Activated CD4-positive, alpha-beta T cell treated with anti-CD3 and anti-CD28 coated beads, Interleukin-2, Interleukin-6, amounts not matched to agents 100 ng/mL and 50 ng/mL, durations not matched to agents 16 hours and 8 hours (primary cell): Measurements from ENCODE around the gene NFXL1.

Source experiments
- DNase-seq: peaks from one replicate; pipeline ENCODE4 v3.0.0-alpha.2; 2020

Gene NFXL1

GRCh38 chr4:47882228-47882627 lies 32.2 kb downstream of the NFXL1 start:
- no peak for DNase-seq

GRCh38 chr4:47879458-47879857 lies 34.9 kb downstream of the NFXL1 start:
- DNase-seq, result no peak

GRCh38 chr4:47876784-47877546 lies 37.4 kb downstream of the NFXL1 start:
- DNase-seq, result no peak

- DNase-seq, result no peak
These were observed 38.1 kb downstream of the NFXL1 start for GRCh38 chr4:47876310-47876709.

GRCh38 chr4:47873877-47874541 lies 40.4 kb downstream of the NFXL1 start:
- DNase-seq, result peak; percentile 68

- DNase-seq, result no peak
These were observed 50.9 kb downstream of the NFXL1 start for GRCh38 chr4:47863486-47863885.

GRCh38 chr4:47862297-47862696 lies 52.1 kb downstream of the NFXL1 start:
- no peak for DNase-seq

- no peak for DNase-seq
These were observed 54.1 kb downstream of the NFXL1 start for GRCh38 chr4:47860305-47860704.

GRCh38 chr4:47858006-47858405 lies 56.4 kb downstream of the NFXL1 start:
- DNase-seq, result no peak

- DNase-seq, result no peak
These were observed 57.7 kb downstream of the NFXL1 start for GRCh38 chr4:47856713-47857112.

GRCh38 chr4:47855350-47855749 lies 59.0 kb downstream of the NFXL1 start:
- DNase-seq, result no peak

GRCh38 chr4:47852136-47852535 lies 62.2 kb downstream of the NFXL1 start:
- DNase-seq, result no peak

GRCh38 chr4:47849466-47849865 lies 64.9 kb downstream of the NFXL1 start:
- DNase-seq, result no peak

- no peak for DNase-seq
These were observed 66.3 kb downstream of the NFXL1 start for GRCh38 chr4:47848041-47848440.

- DNase-seq, result no peak
These were observed 71.4 kb downstream of the NFXL1 start for GRCh38 chr4:47842985-47843384.

- DNase-seq, result no peak
These were observed 74.1 kb downstream of the NFXL1 start for GRCh38 chr4:47840291-47840690.

GRCh38 chr4:47839259-47839658 lies 75.1 kb downstream of the NFXL1 start:
- DNase-seq, result peak; percentile 74

GRCh38 chr4:47838445-47838844 lies 75.9 kb downstream of the NFXL1 start:
- DNase-seq, result no peak

- no peak for DNase-seq
These were observed 76.5 kb downstream of the NFXL1 start, which contains the start of gene CORIN for GRCh38 chr4:47837908-47838294. Gene CORIN (minus strand): TSS chr4:47838067. CDS start chr4:47837949, 118 bp downstream.

- DNase-seq, result peak; percentile 40
These were observed 77.1 kb downstream of the NFXL1 start for GRCh38 chr4:47837094-47837907.

GRCh38 chr4:47836641-47837093 lies 77.7 kb downstream of the NFXL1 start:
- DNase-seq, result peak; percentile 72

- no peak for DNase-seq
These were observed 78.9 kb downstream of the NFXL1 start for GRCh38 chr4:47835494-47835893.

GRCh38 chr4:47831026-47831679 lies 83.2 kb downstream of the NFXL1 start:
- DNase-seq, result no peak
